Memory B cell (primary cell): Measurements from ENCODE around the gene PKP1.
"Not testable (repeated sequence)": the region's sequence is repeated elsewhere in the genome, so short reads cannot be mapped to it uniquely, and the experiment has no call there.

Experiments used
- ATAC-seq: fragments of 150-1000 bp; cut with Tn5 transposase; 2 replicates; pipeline ENCODE4 v1.10.0; 2021; ENCODE audit warnings: low read depth, mild to moderate bottlenecking, moderate library complexity
- DNase-seq, 2 donors: peaks; one replicate each; pipeline ENCODE4 v3.0.0; 2022; ENCODE audit warnings: low spot score in 2 of 2
- H3K27ac Mint-ChIP-seq: one replicate; pipeline ENCODE4 v1.8.0; 2022; ENCODE audit warnings: mild to moderate bottlenecking, moderate library complexity, mixed read lengths
- H3K27me3 Mint-ChIP-seq: one replicate; pipeline ENCODE4 v1.8.0; 2022; ENCODE audit warnings: mixed read lengths
- H3K36me3 Mint-ChIP-seq: one replicate; pipeline ENCODE4 v1.8.0; 2022; ENCODE audit warnings: mild to moderate bottlenecking, mixed read lengths
- H3K4me1 Mint-ChIP-seq: one replicate; pipeline ENCODE4 v1.8.0; 2022; ENCODE audit warnings: mixed read lengths
- H3K4me3 Mint-ChIP-seq: one replicate; pipeline ENCODE4 v1.8.0; 2022; ENCODE audit warnings: mild to moderate bottlenecking, moderate library complexity, mixed read lengths
- H3K9me3 Mint-ChIP-seq: one replicate; pipeline ENCODE4 v1.8.0; 2022; ENCODE audit warnings: mixed read lengths

Gene PKP1

DNA sequence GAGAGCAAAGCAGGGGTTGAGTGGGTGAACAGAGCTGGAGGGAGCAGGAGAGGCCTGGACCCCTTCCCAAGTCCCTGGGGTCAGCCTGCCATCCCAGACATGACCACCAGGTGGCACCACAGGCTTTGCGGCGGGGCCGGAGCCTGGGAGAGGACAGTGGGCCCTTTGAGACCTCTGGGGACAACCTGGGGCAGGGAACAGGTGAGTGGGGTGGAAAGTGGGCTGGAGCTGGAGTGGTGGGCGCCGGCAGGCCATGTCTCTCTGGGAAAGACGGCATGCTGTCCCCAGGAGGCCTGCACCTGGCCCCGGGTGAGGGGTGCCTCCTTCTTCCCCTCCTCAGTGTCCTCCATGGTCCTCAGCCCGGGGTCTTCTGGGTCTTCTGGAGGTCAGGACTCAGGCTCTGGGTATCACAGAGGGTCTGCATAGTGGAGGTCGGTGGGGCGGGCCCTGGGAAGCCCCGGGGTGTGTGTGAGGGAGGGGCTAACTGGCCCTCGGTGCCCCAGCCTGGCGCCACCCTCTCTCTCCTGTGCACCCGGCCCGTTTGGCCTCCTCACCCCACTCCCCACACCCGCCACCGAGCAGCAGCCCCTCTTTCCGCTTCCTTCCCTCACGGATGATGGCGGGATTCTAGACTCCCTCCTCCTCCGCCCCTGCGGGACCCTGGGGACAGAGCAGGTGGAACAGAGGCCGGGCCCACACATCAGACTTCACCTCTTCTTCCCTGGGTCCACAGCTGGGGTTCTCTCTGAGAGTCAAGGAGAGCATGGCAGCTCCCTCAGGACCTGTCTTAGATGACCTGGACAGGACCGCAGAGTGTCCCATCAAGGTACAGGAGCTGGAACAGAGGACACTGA lies 28.5 kb upstream of the PKP1 start:
- Mint-ChIP-seq H3K4me1 (no peaks in the 10 kb centered on the region), H3K4me3 (no peak overlapping the region), H3K36me3 (no peaks in the 10 kb centered on the region), H3K9me3 (no peaks in the 10 kb centered on the region), H3K27me3 (peaks cover 15% of the 10 kb centered on the region), H3K27ac (no peak overlapping the region)
- ATAC-seq (peak; percentile 49), DNase-seq (peak; percentile 47 to 71)

- H3K9me3 Mint-ChIP-seq: no peaks in the 10 kb centered on the region
- no peaks in the 10 kb centered on the region for H3K36me3 Mint-ChIP-seq
- no peak overlapping the region for H3K27ac Mint-ChIP-seq
- ATAC-seq (no peak), DNase-seq (no peak)
- H3K27me3 Mint-ChIP-seq: peaks cover 16% of the 10 kb centered on the region
- no peak overlapping the region for H3K4me3 Mint-ChIP-seq
- H3K4me1 Mint-ChIP-seq: no peaks in the 10 kb centered on the region
These were observed 27.6 kb upstream of the PKP1 start for GRCh38 chr1:201255479-201256362.

DNA sequence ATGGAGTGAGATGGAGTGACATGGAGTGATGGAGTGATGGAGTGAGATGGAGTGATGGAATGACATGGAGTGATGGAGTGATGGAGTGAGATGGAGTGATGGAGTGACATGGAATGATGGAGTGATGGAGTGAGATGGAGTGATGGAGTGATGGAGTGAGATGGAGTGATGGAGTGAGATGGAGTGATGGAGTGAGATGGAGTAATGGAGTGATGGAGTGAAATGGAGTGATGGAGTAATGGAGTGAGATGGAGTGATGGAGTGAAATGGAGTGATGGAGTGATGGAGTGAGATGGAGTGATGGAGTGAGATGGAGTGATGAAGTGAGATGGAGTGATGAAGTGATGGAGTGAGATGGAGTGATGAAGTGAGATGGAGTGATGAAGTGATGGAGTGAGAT lies 25.2 kb upstream of the PKP1 start:
- not testable (repeated sequence) for H3K27ac Mint-ChIP-seq, DNase-seq, ATAC-seq, H3K4me3 Mint-ChIP-seq, H3K36me3 Mint-ChIP-seq, H3K4me1 Mint-ChIP-seq, H3K9me3 Mint-ChIP-seq
- H3K27me3 Mint-ChIP-seq: peaks cover 14% of the 10 kb centered on the region

DNA sequence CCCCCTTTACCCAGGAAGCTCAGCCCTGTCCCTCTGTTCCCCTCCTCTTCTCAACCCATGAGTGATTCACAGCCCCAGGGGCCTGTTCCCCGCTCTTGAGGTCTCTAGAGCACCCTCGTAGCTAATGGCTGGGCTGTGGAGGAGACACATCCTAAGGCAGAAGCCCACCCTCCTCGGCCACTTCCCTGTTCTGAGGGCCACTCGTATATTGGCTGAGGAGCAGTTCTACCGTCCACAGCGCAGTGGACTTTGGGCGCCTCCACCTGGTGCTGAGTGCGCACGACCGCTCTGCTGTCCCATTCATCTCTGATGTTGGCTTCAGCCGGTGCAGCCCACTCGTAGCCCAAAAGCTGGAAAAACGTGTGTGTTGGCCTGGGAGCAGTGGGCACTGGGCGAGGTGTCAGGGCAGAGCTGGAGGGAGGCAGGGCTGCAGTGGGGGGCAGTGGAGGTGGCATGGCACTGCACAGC lies 24.5 kb upstream of the PKP1 start:
- Mint-ChIP-seq H3K9me3 (no peaks in the 10 kb centered on the region), H3K4me3 (no peak overlapping the region), H3K4me1 (no peaks in the 10 kb centered on the region), H3K27ac (no peak overlapping the region), H3K36me3 (no peaks in the 10 kb centered on the region), H3K27me3 (peaks cover 12% of the 10 kb centered on the region)
- ATAC-seq (no peak), DNase-seq (no peak)

GRCh38 chr1:201259476-201260235 lies 23.6 kb upstream of the PKP1 start:
- Mint-ChIP-seq H3K4me3 (no peak overlapping the region), H3K27ac (no peak overlapping the region), H3K36me3 (no peaks in the 10 kb centered on the region), H3K9me3 (no peaks in the 10 kb centered on the region), H3K4me1 (no peaks in the 10 kb centered on the region), H3K27me3 (peaks cover 14% of the 10 kb centered on the region)
- ATAC-seq: no peak
- no peak for DNase-seq

GRCh38 chr1:201260236-201260590 lies 23.1 kb upstream of the PKP1 start:
- H3K4me3 Mint-ChIP-seq: no peak overlapping the region
- no peaks in the 10 kb centered on the region for H3K4me1 Mint-ChIP-seq
- no peaks in the 10 kb centered on the region for H3K9me3 Mint-ChIP-seq
- peaks cover 14% of the 10 kb centered on the region for H3K27me3 Mint-ChIP-seq
- ATAC-seq (no peak), DNase-seq (no peak)
- no peak overlapping the region for H3K27ac Mint-ChIP-seq
- H3K36me3 Mint-ChIP-seq: no peaks in the 10 kb centered on the region

DNA sequence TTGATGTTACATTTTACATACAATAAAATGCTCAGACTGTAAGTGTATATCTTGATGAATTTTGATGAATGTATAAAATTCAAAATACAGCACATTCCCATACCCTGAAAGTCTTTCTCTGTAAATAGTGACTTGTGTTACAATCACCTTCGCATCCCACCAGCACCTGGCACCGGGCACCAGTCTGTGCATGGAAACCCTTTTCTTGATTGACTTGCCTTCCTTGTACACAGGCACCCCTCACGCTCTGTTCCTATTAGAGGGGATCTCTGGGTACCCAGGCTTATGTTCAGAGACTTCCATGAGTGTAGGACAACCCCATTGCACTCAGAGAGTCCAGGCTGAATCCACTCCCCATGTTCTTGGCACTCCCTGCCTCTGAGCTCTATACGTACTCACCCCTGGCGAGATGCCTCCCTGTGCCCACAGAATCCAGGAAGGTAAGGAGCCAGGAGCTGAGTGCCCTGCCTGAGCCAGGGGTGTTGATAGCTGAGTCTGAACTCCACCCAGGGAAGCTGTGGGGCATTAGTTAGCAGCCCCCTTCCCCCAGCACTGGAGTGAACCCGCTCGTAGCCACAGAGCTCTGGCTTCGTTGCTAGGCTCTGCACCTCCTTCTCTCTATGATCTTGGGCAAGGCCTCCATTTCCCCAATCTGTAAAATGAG lies 22.5 kb upstream of the PKP1 start:
- H3K4me3 Mint-ChIP-seq: no peak overlapping the region
- no peaks in the 10 kb centered on the region for H3K9me3 Mint-ChIP-seq
- H3K4me1 Mint-ChIP-seq: no peaks in the 10 kb centered on the region
- no peak overlapping the region for H3K27ac Mint-ChIP-seq
- no peaks in the 10 kb centered on the region for H3K36me3 Mint-ChIP-seq
- peaks cover 14% of the 10 kb centered on the region for H3K27me3 Mint-ChIP-seq
- DNase-seq (no peak), ATAC-seq (no peak)

DNA sequence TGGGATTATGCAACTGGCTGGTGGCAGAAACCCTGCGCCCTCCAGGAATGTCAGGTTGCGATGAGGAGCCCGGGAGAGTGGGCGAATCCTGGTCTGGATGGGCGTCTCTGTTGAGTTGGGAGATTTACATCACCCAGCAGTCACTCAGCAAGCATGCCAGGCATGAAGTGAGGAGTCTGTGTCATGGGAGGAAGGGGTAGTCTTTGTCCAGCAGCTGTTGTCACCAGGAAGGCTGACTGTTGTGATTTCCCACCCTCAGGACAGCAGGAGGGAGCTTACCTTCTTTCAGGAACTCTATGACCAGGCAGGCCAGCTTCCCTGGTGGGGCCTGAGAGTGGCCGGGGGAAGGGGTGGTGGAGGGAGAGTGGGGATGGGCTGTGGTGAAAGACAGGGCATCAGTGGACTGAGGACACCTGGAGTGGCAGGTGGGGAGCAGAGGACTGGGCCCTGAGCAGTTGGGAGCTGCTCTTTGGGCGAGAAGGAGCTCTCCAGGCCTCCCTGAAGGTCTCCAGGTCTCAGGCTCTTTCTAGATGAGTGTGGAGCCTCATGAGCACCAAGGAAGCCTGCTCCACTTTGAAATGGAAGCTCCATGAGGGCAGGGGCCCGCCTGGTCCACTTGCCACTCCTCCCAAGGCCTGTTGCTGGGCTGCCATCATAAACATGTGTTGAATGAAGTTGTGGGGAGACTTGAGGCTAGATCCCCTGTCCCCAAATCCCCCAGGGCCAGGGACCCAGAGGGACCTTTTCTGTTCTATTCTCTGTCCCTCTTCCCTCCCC lies 21.3 kb upstream of the PKP1 start:
- ATAC-seq (no peak), DNase-seq (no peak)
- H3K4me1 Mint-ChIP-seq: peaks cover 2% of the 10 kb centered on the region
- no peak overlapping the region for H3K27ac Mint-ChIP-seq
- H3K36me3 Mint-ChIP-seq: no peaks in the 10 kb centered on the region
- peaks cover 1% of the 10 kb centered on the region for H3K9me3 Mint-ChIP-seq
- no peak overlapping the region for H3K4me3 Mint-ChIP-seq
- peaks cover 16% of the 10 kb centered on the region for H3K27me3 Mint-ChIP-seq

- H3K27me3 Mint-ChIP-seq: peaks cover 23% of the 10 kb centered on the region
- H3K9me3 Mint-ChIP-seq: peaks cover 1% of the 10 kb centered on the region
- H3K4me1 Mint-ChIP-seq: peaks cover 2% of the 10 kb centered on the region
- no peak overlapping the region for H3K4me3 Mint-ChIP-seq
- no peak for ATAC-seq
- no peak for DNase-seq
- H3K36me3 Mint-ChIP-seq: no peaks in the 10 kb centered on the region
- H3K27ac Mint-ChIP-seq: no peak overlapping the region
These were observed 20.2 kb upstream of the PKP1 start for GRCh38 chr1:201262963-201263608.

DNA sequence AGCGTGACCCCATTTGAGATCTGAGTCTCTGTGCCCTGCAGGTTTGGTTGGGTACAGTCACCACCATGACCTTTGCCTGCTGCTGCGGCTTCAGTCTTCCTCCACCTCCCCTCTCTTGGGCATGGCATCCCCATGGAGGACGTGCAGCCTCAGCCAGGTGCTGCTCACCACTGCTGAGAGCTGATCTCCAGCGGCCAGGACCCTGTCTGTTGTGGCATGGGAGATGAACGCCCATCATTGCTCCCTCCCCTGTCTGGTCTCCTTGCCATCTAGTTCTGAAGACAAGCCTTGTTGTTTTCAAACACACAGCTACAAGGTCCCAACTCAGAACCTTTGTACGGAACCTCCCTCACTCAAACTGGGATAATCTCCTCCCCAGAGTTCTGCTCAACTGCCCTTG lies 19.2 kb upstream of the PKP1 start:
- ATAC-seq (no peak), DNase-seq (no peak)
- Mint-ChIP-seq H3K27ac (no peak overlapping the region), H3K9me3 (peaks cover 1% of the 10 kb centered on the region), H3K27me3 (peaks cover 26% of the 10 kb centered on the region), H3K4me1 (peaks cover 2% of the 10 kb centered on the region), H3K4me3 (no peak overlapping the region), H3K36me3 (no peaks in the 10 kb centered on the region)

DNA sequence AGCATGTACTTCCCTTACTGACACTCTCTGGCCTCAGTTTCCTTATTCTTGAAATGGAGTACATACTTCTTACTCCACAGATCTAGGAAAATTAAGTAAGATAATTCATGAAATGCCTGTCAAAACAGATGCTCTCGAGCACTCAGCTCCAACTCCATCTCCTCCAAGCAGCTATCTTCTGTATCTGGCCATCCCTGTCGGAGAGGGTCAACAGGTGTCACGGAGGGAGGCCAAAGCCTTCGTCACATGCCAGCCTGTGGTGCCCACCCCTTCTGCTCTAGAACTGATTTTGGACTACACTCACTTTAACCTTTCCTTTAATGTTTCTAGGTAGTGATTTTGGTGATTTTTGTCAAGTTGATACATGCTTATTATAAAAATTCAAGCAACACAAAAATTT lies 18.8 kb upstream of the PKP1 start:
- Mint-ChIP-seq H3K36me3 (no peaks in the 10 kb centered on the region), H3K4me1 (peaks cover 2% of the 10 kb centered on the region), H3K9me3 (peaks cover 1% of the 10 kb centered on the region), H3K27ac (no peak overlapping the region), H3K27me3 (peaks cover 27% of the 10 kb centered on the region), H3K4me3 (no peak overlapping the region)
- DNase-seq: no peak
- no peak for ATAC-seq

- DNase-seq (no peak), ATAC-seq (no peak)
- Mint-ChIP-seq H3K4me1 (peaks cover 2% of the 10 kb centered on the region), H3K27ac (no peak overlapping the region), H3K27me3 (peaks cover 28% of the 10 kb centered on the region), H3K4me3 (no peak overlapping the region), H3K36me3 (no peaks in the 10 kb centered on the region), H3K9me3 (peaks cover 1% of the 10 kb centered on the region)
These were observed 17.6 kb upstream of the PKP1 start for GRCh38 chr1:201265756-201266155.
